H1 (cell line): ENCODE data around the gene KBTBD13. TPM values are rescaled to one million over a fixed set of nuclear protein-coding genes. Genes with fewer than 3 reads are reported as not detected.
A peak's percentile ranks its signal among the peaks of the same experiment; 100 is the strongest.

Source experiments
- CTCF ChIA-PET: fragments of 300-600 bp; sonication (Branson Sonifier 250); formaldehyde crosslinking; loops from one replicate; lab custom pipeline; 2021; ENCODE audit not compliant: partially characterized antibody; lab: Charles Lee
- POLR2A ChIA-PET: fragments of 300-600 bp; sonication (Branson Sonifier 250); formaldehyde crosslinking; loops from one replicate; lab custom pipeline; 2021; ENCODE audit warnings: inconsistent platforms; ENCODE audit not compliant: partially characterized antibody; lab: Charles Lee
- DNase-seq, 2 experiments: peaks; one replicate each; pipeline versions ENCODE4 v3.0.0 to v3.0.0-alpha.2; 2010 to 2022; ENCODE audit warnings: low spot score in 2 of 2, low read depth in 1 of 2, mixed read lengths in 1 of 2
- FAIRE-seq: peaks from 2 replicates; lab custom pipeline; 2011; peaks lifted over from hg19 to GRCh38; lab: Jason Lieb, UNC
- H2AFZ ChIP-seq: 2 replicates; pipeline ENCODE4 v1.8.1; 2012; ENCODE audit warnings: low read length, inconsistent platforms
- H2AK5ac ChIP-seq: 2 replicates; pipeline ENCODE4 v1.6.1; 2013; ENCODE audit warnings: low read depth, low read length
- H2BK120ac ChIP-seq: replicated peaks from 2 replicates; pipeline ENCODE3; 2013; ENCODE audit warnings: low read depth, low read length, inconsistent platforms
- H2BK12ac ChIP-seq: 2 replicates; pipeline ENCODE4 v1.6.1; 2013; ENCODE audit warnings: low read depth, low read length
- H2BK15ac ChIP-seq: 2 replicates; pipeline ENCODE4 v1.6.1; 2013; ENCODE audit warnings: low read length
- H2BK20ac ChIP-seq: 2 replicates; pipeline ENCODE4 v1.6.1; 2013; ENCODE audit warnings: low read length
- H2BK5ac ChIP-seq: 2 replicates; pipeline ENCODE4 v1.6.1; 2013; ENCODE audit warnings: low read depth, low read length
- H3K14ac ChIP-seq: 2 replicates; pipeline ENCODE4 v1.6.1; 2013; ENCODE audit warnings: inconsistent platforms; ENCODE audit not compliant: insufficient read length
- H3K18ac ChIP-seq: 2 replicates; pipeline ENCODE4 v1.6.1; 2013; ENCODE audit warnings: low read length; ENCODE audit errors: extremely low read depth
- H3K23ac ChIP-seq: 2 replicates; pipeline ENCODE4 v1.6.1; 2013; ENCODE audit warnings: inconsistent platforms; ENCODE audit not compliant: insufficient read length
- H3K23me2 ChIP-seq: 2 replicates; pipeline ENCODE4 v1.6.1; 2013; ENCODE audit warnings: low read depth, low read length
- H3K27ac ChIP-seq: 2 replicates; pipeline ENCODE4 v1.6.1; 2011; ENCODE audit warnings: low read depth, low read length, inconsistent platforms
- H3K27me3 ChIP-seq, 4 experiments: replicated peaks in 1 of 4; 1 replicate in 1 of 4; 2 replicates in 3 of 4; pipeline versions ENCODE4 v1.6.1 to v1.8.1; 2011 to 2013; ENCODE audit warnings: low read length in 3 of 4, mild to moderate bottlenecking in 3 of 4, inconsistent platforms in 2 of 4, mixed read lengths in 2 of 4, moderate library complexity in 1 of 4; ENCODE audit not compliant: control insufficient read depth in 3 of 4, insufficient read depth in 3 of 4; ENCODE audit errors: extremely low read depth in 1 of 4
- H3K36me3 ChIP-seq, 4 experiments: 2 replicates each; pipeline versions ENCODE4 v1.6.1 to v1.8.1; 2011 to 2013; ENCODE audit warnings: mild to moderate bottlenecking in 4 of 4, low read length in 3 of 4, moderate library complexity in 2 of 4, control low read depth in 1 of 4, inconsistent platforms in 1 of 4; ENCODE audit not compliant: insufficient read depth in 4 of 4, control insufficient read depth in 2 of 4
- H3K4ac ChIP-seq: replicated peaks from 2 replicates; pipeline ENCODE3; 2013; ENCODE audit warnings: low read length, low read depth, mixed read lengths, inconsistent platforms; ENCODE audit not compliant: insufficient read length
- H3K4me1 ChIP-seq, 4 experiments: replicated peaks in 1 of 4; 1 replicate in 1 of 4; 2 replicates in 3 of 4; pipeline versions ENCODE4 v1.6.1 to v1.8.1; 2011 to 2013; ENCODE audit warnings: low read length in 3 of 4, inconsistent platforms in 2 of 4, mixed read lengths in 1 of 4; ENCODE audit not compliant: insufficient read depth in 4 of 4, control insufficient read depth in 3 of 4
- H3K4me2 ChIP-seq, 2 experiments: 2 replicates each; pipeline versions ENCODE4 v1.6.1 to v1.8.1; 2011 to 2013; ENCODE audit warnings: low read depth in 2 of 2, low read length in 2 of 2, control low read depth in 1 of 2, inconsistent platforms in 1 of 2, mild to moderate bottlenecking in 1 of 2; ENCODE audit not compliant: insufficient read depth in 1 of 2
- H3K4me3 ChIP-seq, 4 experiments: fragments of 200-600, 300-600 bp in 1 of 4; sonication (generic), shearing (Covaris generic), sonication (Bioruptor Twin) in 1 of 4; 2 replicates each; pipeline versions ENCODE4 v1.5.1 to v1.8.1; 2011 to 2016; ENCODE audit warnings: low read length in 4 of 4, low read depth in 3 of 4, control low read depth in 2 of 4, inconsistent platforms in 2 of 4, mild to moderate bottlenecking in 2 of 4, mixed read lengths in 1 of 4, moderate library complexity in 1 of 4; ENCODE audit not compliant: insufficient read depth in 2 of 4; ENCODE audit errors: extremely low read depth in 1 of 4
- H3K56ac ChIP-seq: replicated peaks from 2 replicates; pipeline ENCODE3; 2013; ENCODE audit warnings: low read depth, mild to moderate bottlenecking, mixed read lengths, low read length, inconsistent platforms; ENCODE audit not compliant: insufficient read length
- H3K79me1 ChIP-seq: 2 replicates; pipeline ENCODE4 v1.6.1; 2013; ENCODE audit warnings: low read depth, low read length, control low read depth
- H3K79me2 ChIP-seq, 2 experiments: 2 replicates each; pipeline versions ENCODE4 v1.6.1 to v1.8.1; 2012 to 2013; ENCODE audit warnings: low read length in 2 of 2, mild to moderate bottlenecking in 2 of 2, inconsistent platforms in 1 of 2; ENCODE audit not compliant: insufficient read depth in 2 of 2, control insufficient read depth in 1 of 2
- H3K9ac ChIP-seq, 4 experiments: replicated peaks in 1 of 4; 1 replicate in 1 of 4; 2 replicates in 3 of 4; pipeline versions ENCODE4 v1.6.1 to v1.8.1; 2011 to 2013; ENCODE audit warnings: low read depth in 3 of 4, low read length in 3 of 4, control low read depth in 2 of 4, mild to moderate bottlenecking in 2 of 4, moderate library complexity in 2 of 4, inconsistent platforms in 1 of 4; ENCODE audit errors: extremely low read depth in 1 of 4
- H3K9me3 ChIP-seq, 2 experiments: 2 replicates each; pipeline versions ENCODE4 v1.6.1 to v1.8.1; 2012 to 2013; ENCODE audit warnings: mild to moderate bottlenecking in 2 of 2, moderate library complexity in 2 of 2, control low read depth in 1 of 2, inconsistent platforms in 1 of 2, low read depth in 1 of 2, low read length in 1 of 2, mixed read lengths in 1 of 2; ENCODE audit not compliant: insufficient read depth in 2 of 2
- H4K20me1 ChIP-seq, 2 experiments: replicated peaks in 1 of 2; 2 replicates each; pipeline versions ENCODE3 to v1.8.1; 2011 to 2013; ENCODE audit warnings: inconsistent platforms in 2 of 2, low read length in 2 of 2, mild to moderate bottlenecking in 1 of 2; ENCODE audit not compliant: insufficient read depth in 2 of 2, control insufficient read depth in 1 of 2
- H4K5ac ChIP-seq: 2 replicates; pipeline ENCODE4 v1.6.1; 2013; ENCODE audit warnings: low read length, low read depth, mixed read lengths, inconsistent platforms; ENCODE audit not compliant: insufficient read length
- H4K8ac ChIP-seq: 2 replicates; pipeline ENCODE4 v1.8.0; 2013; ENCODE audit warnings: mild to moderate bottlenecking, moderate library complexity, low read length, inconsistent platforms; ENCODE audit not compliant: insufficient read depth; ENCODE audit errors: extremely low read depth
- H4K91ac ChIP-seq: replicated peaks from 2 replicates; pipeline ENCODE3; 2013; ENCODE audit warnings: low read length, mixed read lengths, inconsistent platforms; ENCODE audit not compliant: insufficient read length
- CREB1 ChIP-seq: IDR thresholded peaks from 2 replicates; pipeline ENCODE4 v1.6.1; 2012; ENCODE audit warnings: inconsistent platforms
- CTBP2 ChIP-seq: IDR thresholded peaks from 2 replicates; pipeline ENCODE4 v1.7.0; 2011; ENCODE audit warnings: borderline replicate concordance, mild to moderate bottlenecking, moderate library complexity, mixed read lengths, low read length; ENCODE audit not compliant: insufficient read depth, insufficient read length
- GABPA ChIP-seq: IDR thresholded peaks from 2 replicates; pipeline ENCODE4 v1.6.1; 2011; ENCODE audit warnings: mild to moderate bottlenecking, low read length, moderate library complexity, borderline replicate concordance; ENCODE audit not compliant: insufficient read depth
- GTF2F1 ChIP-seq: IDR thresholded peaks from 2 replicates; pipeline ENCODE4 v1.6.1; 2012; ENCODE audit warnings: low read depth, low read length, improper control_type of control experiment, borderline replicate concordance
- HDAC6 ChIP-seq: IDR thresholded peaks from one replicate; pipeline ENCODE4 v1.7.1; 2012; ENCODE audit warnings: low read depth, mild to moderate bottlenecking, inconsistent platforms, low read length, moderate library complexity
- JUND ChIP-seq: IDR thresholded peaks from 2 replicates; pipeline ENCODE4 v1.6.1; 2011; ENCODE audit warnings: mild to moderate bottlenecking, improper control_type of control experiment, low read length
- NANOG ChIP-seq: IDR thresholded peaks from 2 replicates; pipeline ENCODE4 v1.6.1; 2011; ENCODE audit warnings: low read length, low read depth, mild to moderate bottlenecking, inconsistent platforms; ENCODE audit not compliant: insufficient read depth, poor library complexity, severe bottlenecking
- POLR2AphosphoS5 ChIP-seq: IDR thresholded peaks from 2 replicates; pipeline ENCODE4 v1.6.1; 2011; ENCODE audit warnings: low read depth, low read length
- SP2 ChIP-seq: IDR thresholded peaks from 2 replicates; pipeline ENCODE4 v1.6.1; 2012; ENCODE audit warnings: mild to moderate bottlenecking, low read length, inconsistent platforms
- SP4 ChIP-seq: IDR thresholded peaks from 2 replicates; pipeline ENCODE4 v1.6.1; 2012; ENCODE audit warnings: low read length, inconsistent platforms
- TAF7 ChIP-seq: optimal IDR thresholded peaks from 2 replicates; pipeline ENCODE3; 2011; ENCODE audit warnings: low read depth, mild to moderate bottlenecking, inconsistent platforms, low read length, moderate library complexity, borderline replicate concordance
- WGBS, 2 experiments: shearing (Covaris generic) in 1 of 2; methylation state at CpG; one replicate each; pipeline versions ENCODE4 v1.1.6 to v1.1.7; 2013 to 2015; ENCODE audit warnings: low lambda C conversion rate in 2 of 2, mixed read lengths in 2 of 2, inconsistent platforms in 1 of 2, low coverage in 1 of 2, missing lambda C conversion rate in 1 of 2; ENCODE audit not compliant: insufficient replicate concordance in 2 of 2, insufficient coverage in 1 of 2, insufficient read length in 1 of 2; ENCODE audit errors: extremely low coverage in 1 of 2, missing lambda C conversion rate in 1 of 2; 5-methylcytosine and 5-hydroxymethylcytosine counted together
- polyA plus RNA-seq, 7 experiments: library from polyadenylated mRNA; depleted of rRNA in 3 of 7; stranded (reverse) in 5 of 7; unstranded in 2 of 7; fragments of >200 nt in 5 of 7; fragments of 200-250 nt in 2 of 7; gene quantifications; 1 replicate in 5 of 7; 2 replicates in 1 of 7; 4 replicates in 1 of 7; pipeline versions ENCODE4 v1.2.1 to v1.2.3, GENCODE V29; 2011 to 2013; ENCODE audit warnings: missing spikeins in 2 of 7, mixed read lengths in 2 of 7
- total RNA-seq: library from RNA; stranded (reverse); fragmentation: NEBNext Ultra II Directional; extraction: Animal tissue kit (Norgen Biotek cat#: 25700); gene quantifications from 2 replicates; pipeline ENCODE4 v1.2.1, GENCODE V29; 2021

Gene KBTBD13
- total and polyA plus RNA-seq, 2 of the 8 experiments (the other 6 are each of a cell fraction or from before 2014, with no cell fraction given): not detected

DNA sequence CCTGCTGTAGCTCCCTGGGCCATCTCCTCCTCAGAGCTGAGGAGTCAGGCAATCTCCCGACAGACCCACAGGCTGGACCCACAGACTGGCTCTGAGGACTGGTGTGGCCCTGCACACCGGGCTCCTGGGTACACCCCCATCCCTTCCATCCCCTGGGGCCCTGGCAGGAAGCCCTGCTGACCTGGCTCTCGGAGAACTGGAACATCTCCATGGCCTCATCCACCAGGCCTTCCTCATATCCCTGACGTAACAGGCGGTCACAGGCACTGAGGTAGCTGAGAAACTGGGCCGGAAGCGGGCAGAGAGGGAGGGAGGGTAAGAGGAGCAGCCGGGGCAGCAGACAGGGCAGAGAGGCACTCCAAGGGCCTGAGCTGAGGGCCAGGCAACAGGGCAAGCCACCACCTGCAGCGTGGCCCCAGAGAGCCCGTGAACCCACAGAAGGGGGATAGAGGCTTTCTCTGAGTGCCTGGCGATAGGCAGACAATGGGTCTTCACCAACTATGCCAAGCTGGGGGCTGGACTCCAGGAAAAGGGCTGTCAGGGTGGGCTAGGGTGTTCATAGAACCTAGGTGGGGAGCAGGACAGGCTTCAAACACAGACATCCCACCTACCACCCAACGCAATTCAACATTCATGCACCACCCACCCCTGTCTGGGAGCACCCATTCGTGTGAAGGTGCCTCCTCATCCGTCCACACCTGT lies 17.9 kb downstream of the KBTBD13 start:
- no peaks in the 10 kb centered on the region for H3K27me3 ChIP-seq
- no peaks in the 10 kb centered on the region for H3K79me1 ChIP-seq
- no peak for FAIRE-seq
- no peaks in the 10 kb centered on the region for H3K36me3 ChIP-seq
- no peak overlapping the region for H4K8ac ChIP-seq
- no peak overlapping the region for H2BK20ac ChIP-seq
- H3K18ac ChIP-seq: no peak overlapping the region
- H2BK12ac ChIP-seq: peak overlapping the region; percentile 21; the same call in 1 of the 2 replicates
- 90% methylated on average over 13 of the region's 14 CpGs; no CpG with 5 or more reads in 1 of the 2 experiments for whole genome bisulfite sequencing, 2 experiments
- ChIA-PET CTCF (interaction anchor here (1.1 to 4.0 kb wide), 8 partner anchors 9 to 61 kb away, joined by 3 to 45 read pairs (median 10); partner anchors contain the start of genes KBTBD13 and RASL12), POLR2A (interaction anchor here (1.4 to 3.4 kb wide), 2 partner anchors 8 to 10 kb away, joined by 4 to 16 read pairs; no protein-coding TSS in a partner anchor)
- H3K4me1 ChIP-seq: peaks cover 0 to 3% (median under 1%) of the 10 kb centered on the region in 4 experiments; a peak in 2 of 7 replicates
- no peak overlapping the region for H2AK5ac ChIP-seq
- H3K79me2 ChIP-seq: no peaks in the 10 kb centered on the region
- no peak overlapping the region for H4K91ac ChIP-seq
- no peak overlapping the region for H3K23ac ChIP-seq
- H3K4ac ChIP-seq: no peak overlapping the region
- H2BK120ac ChIP-seq: no peak overlapping the region
- H3K4me3 ChIP-seq: no peak overlapping the region
- no peak overlapping the region; the same call in 1 of the 2 replicates for H3K27ac ChIP-seq
- 0 out of 2 replicates have a peak overlapping the region, but pooled peaks have one; percentile 39 for H2BK5ac ChIP-seq
- no peaks in the 10 kb centered on the region for H3K9me3 ChIP-seq
- H3K23me2 ChIP-seq: no peaks in the 10 kb centered on the region
- DNase-seq: no peak
- H4K20me1 ChIP-seq: no peaks in the 10 kb centered on the region
- TF ChIP-seq GABPA (no peak), NANOG (no peak), TAF7 (no peak), CREB1 (no peak), SP2 (no peak), GTF2F1 (no peak), CTBP2 (no peak), POLR2AphosphoS5 (no peak), JUND (no peak), HDAC6 (no peak), SP4 (no peak)
- TF ChIP-seq, all 59 proteins: peak for 0
- Histone ChIP-seq H2AFZ (no peak overlapping the region), H3K14ac (no peak overlapping the region), H3K4me2 (no peak overlapping the region), H2BK15ac (no peak overlapping the region), H3K56ac (no peak overlapping the region), H4K5ac (no peak overlapping the region), H3K9ac (no peak overlapping the region)
